Body of pancreas (tissue), 4 donors: ENCODE data around the gene SEPSECS. TPM values are rescaled to one million over a fixed set of nuclear protein-coding genes. Genes with fewer than 3 reads are reported as not detected.
A peak's percentile ranks its signal among the peaks of the same experiment; 100 is the strongest.

Source experiments
- ATAC-seq: fragments of 150-250 bp; one replicate; pipeline ENCODE4 v1.9.1; 2016
- DNase-seq, 4 donors: peaks; one replicate each; pipeline ENCODE4 v3.0.0-alpha.2; 2019
- H3K27ac ChIP-seq, 4 donors: fragments of 200-600 bp; sonication (generic); 1 replicate in 3 of 4; 2 replicates in 1 of 4; pipeline versions ENCODE4 v1.5.1 to v1.6.1; 2016 to 2019; ENCODE audit warnings: mild to moderate bottlenecking in 1 of 4, mixed read lengths in 1 of 4, moderate library complexity in 1 of 4
- H3K27me3 ChIP-seq, 2 donors: fragments of 200-600 bp; sonication (generic); one replicate each; pipeline ENCODE4 v1.6.0; 2016; ENCODE audit warnings: mild to moderate bottlenecking in 1 of 2
- H3K36me3 ChIP-seq, 2 donors: fragments of 200-600 bp; sonication (generic); replicated peaks in 1 of 2; 2 replicates each; pipeline ENCODE4 v1.5.1; 2016; ENCODE audit warnings: low read depth in 2 of 2; ENCODE audit not compliant: insufficient read depth in 1 of 2
- H3K4me1 ChIP-seq: fragments of 200-600 bp; sonication (generic); one replicate; pipeline ENCODE4 v1.6.0; 2016
- H3K4me3 ChIP-seq, 2 donors: fragments of 200-600 bp; sonication (generic); 1 replicate in 1 of 2; 2 replicates in 1 of 2; pipeline ENCODE4 v1.5.1; 2016 to 2019
- H3K9me3 ChIP-seq, 3 donors: fragments of 200-600 bp; sonication (generic); 1 replicate in 2 of 3; 2 replicates in 1 of 3; pipeline ENCODE4 v1.5.1; 2016
- POLR2A ChIP-seq, 3 donors: fragments of 450-650 bp; IDR thresholded peaks; one replicate each; pipeline ENCODE4 v1.6.1; 2016; ENCODE audit warnings: antibody characterized with exemption in 3 of 3, mild to moderate bottlenecking in 2 of 3
- WGBS, 2 donors: methylation state at CpG; one replicate each; pipeline ENCODE4 v1.1.5; 2017; 5-methylcytosine and 5-hydroxymethylcytosine counted together
- intact Hi-C: fragments of 100-400 bp; cut with DNase I; formaldehyde crosslinking; loops from one replicate; pipeline ENCODE4 v1.15.1; 2023
- total RNA-seq, 2 donors: library from RNA; depleted of rRNA; stranded (reverse); fragments of >200 nt; gene quantifications; one replicate each; pipeline ENCODE4 v1.1.0, GENCODE V29; 2016
- TF ChIP-seq, protein P1 (sequence below), 7 experiments: fragments of 450-650 bp in 4 of 7; fragments of 200-600 bp in 3 of 7; sonication (generic) in 3 of 7; IDR thresholded peaks; one replicate each; pipeline ENCODE4 v1.5.1; 2016 to 2019; ENCODE audit warnings: antibody characterized with exemption in 7 of 7

The SEPSECS gene
- total RNA-seq, 2 donors from 2014 or later: 7.9 to 8.8 TPM

DNA sequence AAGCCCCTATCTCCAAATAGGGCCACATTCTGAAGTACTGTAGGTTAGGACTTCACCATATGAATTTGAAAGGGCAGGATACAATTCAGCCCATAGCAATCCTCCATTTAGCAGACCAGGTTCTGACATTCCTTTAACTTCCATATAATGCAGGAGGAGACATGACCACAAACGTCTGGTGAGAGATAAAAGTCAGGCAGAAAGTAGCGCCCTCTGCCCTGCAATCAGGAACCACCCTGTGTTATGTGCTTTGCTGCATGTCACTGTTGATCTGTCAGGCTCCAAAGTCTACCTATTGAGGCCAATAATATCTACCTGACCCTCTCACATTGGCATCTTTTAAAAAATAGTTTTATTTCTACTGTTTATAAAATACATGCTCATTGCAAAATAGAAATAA lies 30.2 kb upstream of the SEPSECS start:
- intact Hi-C loops: no loop called here

DNA sequence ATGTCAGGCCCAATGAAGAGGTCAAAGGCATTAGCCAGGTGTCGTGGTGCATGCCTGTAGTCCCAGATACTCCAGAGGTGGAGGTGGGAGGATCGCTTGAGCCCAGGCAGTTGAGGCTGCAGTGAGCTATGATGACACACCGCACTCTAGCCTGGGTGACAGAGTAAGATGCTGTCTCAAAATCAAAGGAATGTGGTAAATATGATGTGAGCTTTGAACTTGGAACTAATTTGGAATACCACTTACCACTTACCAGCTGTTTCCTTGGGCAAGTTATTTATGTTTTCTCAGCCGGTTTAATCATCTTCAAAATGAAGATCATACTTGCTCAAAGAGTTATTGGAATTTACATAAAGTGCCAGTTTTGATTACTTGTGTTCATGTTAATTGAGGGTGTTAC lies 23.8 kb upstream of the SEPSECS start:
- TF ChIP-seq POLR2A (IDR thresholded peaks at IDR 0.05): no peak
- TF ChIP-seq, protein P1, sequence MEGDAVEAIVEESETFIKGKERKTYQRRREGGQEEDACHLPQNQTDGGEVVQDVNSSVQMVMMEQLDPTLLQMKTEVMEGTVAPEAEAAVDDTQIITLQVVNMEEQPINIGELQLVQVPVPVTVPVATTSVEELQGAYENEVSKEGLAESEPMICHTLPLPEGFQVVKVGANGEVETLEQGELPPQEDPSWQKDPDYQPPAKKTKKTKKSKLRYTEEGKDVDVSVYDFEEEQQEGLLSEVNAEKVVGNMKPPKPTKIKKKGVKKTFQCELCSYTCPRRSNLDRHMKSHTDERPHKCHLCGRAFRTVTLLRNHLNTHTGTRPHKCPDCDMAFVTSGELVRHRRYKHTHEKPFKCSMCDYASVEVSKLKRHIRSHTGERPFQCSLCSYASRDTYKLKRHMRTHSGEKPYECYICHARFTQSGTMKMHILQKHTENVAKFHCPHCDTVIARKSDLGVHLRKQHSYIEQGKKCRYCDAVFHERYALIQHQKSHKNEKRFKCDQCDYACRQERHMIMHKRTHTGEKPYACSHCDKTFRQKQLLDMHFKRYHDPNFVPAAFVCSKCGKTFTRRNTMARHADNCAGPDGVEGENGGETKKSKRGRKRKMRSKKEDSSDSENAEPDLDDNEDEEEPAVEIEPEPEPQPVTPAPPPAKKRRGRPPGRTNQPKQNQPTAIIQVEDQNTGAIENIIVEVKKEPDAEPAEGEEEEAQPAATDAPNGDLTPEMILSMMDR (IDR thresholded peaks at IDR 0.05): no peak
- Histone ChIP-seq H3K27ac (no peak overlapping the region), H3K36me3 (no peaks in the 10 kb centered on the region), H3K4me1 (no peaks in the 10 kb centered on the region), H3K27me3 (no peaks in the 10 kb centered on the region), H3K9me3 (no peaks in the 10 kb centered on the region), H3K4me3 (no peak overlapping the region)
- WGBS, 2 donors: 73 to 88% methylated on average over 4 of the region's 4 CpGs
- intact Hi-C loops: no loop called here
- ATAC-seq (no peak), DNase-seq (no peak)

More for the DNA sequence above, 30.2 kb upstream of the SEPSECS start:
- 56 to 68% methylated on average over 2 of the region's 2 CpGs for WGBS, 2 donors
- ATAC-seq: no peak
- H3K4me3 ChIP-seq: no peak overlapping the region
- H3K36me3 ChIP-seq: no peaks in the 10 kb centered on the region
- no peaks in the 10 kb centered on the region for H3K27me3 ChIP-seq
- no peaks in the 10 kb centered on the region for H3K4me1 ChIP-seq
- no peak overlapping the region for H3K27ac ChIP-seq
- no peak for DNase-seq
- no peaks in the 10 kb centered on the region for H3K9me3 ChIP-seq
- TF ChIP-seq, protein P1 (IDR thresholded peaks at IDR 0.05): no peak
- no peak for TF ChIP-seq POLR2A (IDR thresholded peaks at IDR 0.05)

DNA sequence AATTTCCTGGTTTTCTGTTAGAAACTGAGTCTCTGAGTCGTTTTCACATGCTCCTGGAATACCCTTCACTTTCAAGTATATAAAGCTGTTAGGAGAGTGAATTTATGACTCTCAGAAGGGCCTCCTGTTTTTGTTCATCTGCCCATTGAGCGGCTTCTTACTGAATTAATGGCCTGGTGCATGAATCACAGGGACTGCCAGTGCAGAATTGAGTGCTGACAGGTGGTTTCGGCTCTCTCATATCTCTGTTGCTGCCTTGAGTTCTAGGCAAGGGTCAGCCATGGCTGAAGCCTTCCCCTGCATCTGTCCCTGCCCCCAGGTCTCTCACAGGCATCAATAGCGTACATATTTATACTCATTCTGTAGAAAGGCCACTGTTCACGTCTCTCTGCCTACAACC lies 22.7 kb upstream of the SEPSECS start:
- 84 to 88% methylated on average over 5 of the region's 5 CpGs for WGBS, 2 donors
- H3K4me1 ChIP-seq: no peaks in the 10 kb centered on the region
- TF ChIP-seq, protein P1 (IDR thresholded peaks at IDR 0.05): no peak
- no peak for TF ChIP-seq POLR2A (IDR thresholded peaks at IDR 0.05)
- no peak overlapping the region for H3K27ac ChIP-seq
- no peak overlapping the region for H3K4me3 ChIP-seq
- no peak for DNase-seq
- H3K27me3 ChIP-seq: no peaks in the 10 kb centered on the region
- intact Hi-C loops: no loop called here
- ATAC-seq: no peak
- H3K9me3 ChIP-seq: no peaks in the 10 kb centered on the region
- H3K36me3 ChIP-seq: no peaks in the 10 kb centered on the region

DNA sequence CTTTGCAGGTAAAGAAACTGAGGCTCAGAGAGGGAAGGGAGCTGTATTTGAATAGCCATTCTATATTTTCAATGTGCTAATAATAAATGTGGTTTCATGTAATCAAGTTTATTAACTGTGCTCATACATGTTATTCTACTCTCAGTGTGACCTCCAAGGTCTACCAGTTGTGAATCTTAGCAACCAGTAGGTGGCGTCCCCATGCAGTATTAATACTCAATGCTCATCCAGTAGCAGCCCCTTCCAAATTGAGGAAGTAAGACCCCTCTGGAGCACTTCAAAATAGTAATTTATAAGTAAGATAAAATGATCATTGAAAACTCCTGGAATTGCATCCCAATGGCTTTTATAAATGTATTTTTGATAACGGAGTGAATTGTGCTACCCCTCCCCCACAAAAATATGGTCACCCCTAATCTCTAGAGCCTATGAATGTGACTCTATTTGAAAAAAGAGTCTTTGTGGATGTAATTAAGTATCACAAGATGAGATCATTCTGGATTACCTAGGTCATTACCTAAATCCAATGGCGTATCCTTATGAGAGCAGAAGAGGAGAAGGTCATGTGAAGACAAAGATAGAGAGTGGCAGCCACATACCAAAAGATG lies 20.4 kb upstream of the SEPSECS start:
- Histone ChIP-seq H3K27ac (no peak overlapping the region), H3K4me3 (no peak overlapping the region), H3K4me1 (no peaks in the 10 kb centered on the region), H3K36me3 (no peaks in the 10 kb centered on the region), H3K27me3 (no peaks in the 10 kb centered on the region), H3K9me3 (no peaks in the 10 kb centered on the region)
- TF ChIP-seq POLR2A (IDR thresholded peaks at IDR 0.05): no peak
- TF ChIP-seq, protein P1 (IDR thresholded peaks at IDR 0.05): peak; percentile 41 to 61 (median 48)
- ATAC-seq: peak; percentile 38
- WGBS, 2 donors: 48 to 51% methylated on average over 3 of the region's 3 CpGs
- DNase-seq: peak; percentile 25 to 59 (median 44)
- intact Hi-C loops: no loop called here

DNA sequence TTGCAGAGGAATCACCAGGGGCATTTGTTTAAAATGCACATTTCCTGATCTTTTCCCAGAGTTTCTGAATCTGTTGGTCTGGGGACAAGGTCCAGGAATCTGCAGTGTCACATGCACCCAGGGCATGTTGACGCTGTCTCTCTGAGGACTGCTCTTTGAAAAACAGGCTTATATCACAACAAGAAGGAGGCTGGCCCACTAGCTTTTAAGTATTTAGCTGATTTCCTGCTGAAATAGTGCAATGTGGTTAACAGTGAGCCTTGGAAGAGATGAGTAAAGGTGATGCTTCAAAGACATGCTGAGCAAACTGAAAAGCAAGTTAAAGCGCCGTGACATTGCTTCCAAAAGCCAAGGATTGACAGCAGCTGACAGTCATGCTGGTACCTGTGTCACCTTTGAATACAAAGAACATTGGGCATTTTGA lies 18.6 kb upstream of the SEPSECS start:
- DNase-seq: no peak
- H3K27me3 ChIP-seq: no peaks in the 10 kb centered on the region
- no peak overlapping the region for H3K27ac ChIP-seq
- intact Hi-C loops: no loop called here
- TF ChIP-seq, protein P1 (IDR thresholded peaks at IDR 0.05): no peak
- TF ChIP-seq POLR2A (IDR thresholded peaks at IDR 0.05): no peak
- H3K4me3 ChIP-seq: no peak overlapping the region
- H3K36me3 ChIP-seq: no peaks in the 10 kb centered on the region
- H3K9me3 ChIP-seq: no peaks in the 10 kb centered on the region
- WGBS, 2 donors: 74 to 81% methylated on average over 3 of the region's 3 CpGs
- ATAC-seq: no peak
- H3K4me1 ChIP-seq: no peaks in the 10 kb centered on the region
